SK-N-SH (cell line): Measurements from ENCODE around the gene PTX3.

Experiments
- CTCF ChIP-seq: fragments of 200-600 bp; sonication (generic); IDR thresholded peaks from 2 replicates; pipeline ENCODE4 v1.6.1; 2017; ENCODE audit warnings: antibody characterized with exemption, mild to moderate bottlenecking, moderate library complexity
- FOXM1 ChIP-seq: IDR thresholded peaks from 2 replicates; pipeline ENCODE4 v1.4.0; 2012; ENCODE audit warnings: low read depth, mild to moderate bottlenecking
- JUND ChIP-seq: IDR thresholded peaks from 2 replicates; pipeline ENCODE4 v1.4.0; 2012
- POLR2AphosphoS5 ChIP-seq: IDR thresholded peaks from 2 replicates; pipeline ENCODE4 v1.6.1; 2012; ENCODE audit warnings: low read depth, low read length
- REST ChIP-seq: IDR thresholded peaks from 2 replicates; pipeline ENCODE4 v1.6.1; 2012; ENCODE audit warnings: mild to moderate bottlenecking, low read depth, low read length, moderate library complexity
- SIN3A ChIP-seq: IDR thresholded peaks from 2 replicates; pipeline ENCODE4 v1.6.1; 2012; ENCODE audit warnings: low read depth, mild to moderate bottlenecking, low read length, moderate library complexity, borderline replicate concordance
- TAF1 ChIP-seq: IDR thresholded peaks from 2 replicates; pipeline ENCODE4 v1.6.1; 2012; ENCODE audit warnings: low read depth, mild to moderate bottlenecking, low read length, moderate library complexity, borderline replicate concordance

GRCh38 chr3:157464321-157464720 lies 27.7 kb downstream of the PTX3 start:
- TF ChIP-seq TAF1 (no peak), CTCF (no peak), SIN3A (no peak), JUND (no peak), FOXM1 (no peak), POLR2AphosphoS5 (no peak), REST (no peak)
